ENCODE data around the gene CBX3. TPM values are rescaled to one million over a fixed set of nuclear protein-coding genes. Genes with fewer than 3 reads are reported as not detected.

The CBX3 gene
- total and polyA plus RNA-seq, 2 of the 13 experiments (the other 11 are each of a cell fraction or from before 2014, with no cell fraction given) = 53.9 to 249 TPM

DNA sequence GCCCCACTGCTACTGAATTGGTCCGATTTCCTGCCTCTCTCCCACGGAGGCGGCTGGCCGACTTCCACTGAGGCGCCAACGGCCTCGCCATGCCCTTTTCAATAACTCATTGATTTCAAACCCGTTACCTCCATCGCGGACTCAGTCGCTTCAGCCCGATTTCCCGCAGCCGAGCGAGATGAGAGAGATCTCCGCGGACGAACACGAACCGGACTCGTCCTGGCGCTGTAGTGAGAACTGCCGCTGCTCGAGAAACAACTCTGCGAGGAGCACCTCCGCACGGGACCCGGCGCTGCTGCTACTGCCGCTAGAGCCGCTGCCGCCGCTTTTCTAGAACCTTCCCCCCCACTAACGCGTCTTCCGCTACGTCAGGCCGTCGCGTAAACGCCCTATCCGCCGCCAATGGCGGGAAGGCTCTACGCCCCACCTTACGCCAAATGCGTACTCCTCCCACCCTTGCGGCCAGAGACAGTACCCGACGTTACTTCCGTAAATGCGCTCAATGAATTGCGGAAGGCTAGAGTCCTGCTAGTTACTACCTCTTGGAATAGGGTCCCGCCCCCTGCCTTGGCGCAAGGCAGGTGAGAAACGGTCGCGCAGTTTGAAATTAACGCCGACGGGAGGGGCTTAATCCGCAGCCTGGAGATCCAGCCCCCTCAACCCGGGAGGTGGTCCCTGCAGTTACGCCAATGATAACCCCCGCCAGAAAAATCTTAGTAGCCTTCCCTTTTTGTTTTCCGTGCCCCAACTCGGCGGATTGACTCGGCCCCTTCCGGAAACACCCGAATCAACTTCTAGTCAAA is 900 bp upstream of the CBX3 start, which contains the start of gene HNRNPA2B1 (continued):
- TF ChIP-seq GATAD1 (CRISPR knock-in tag; IDR thresholded peaks at IDR 0.05) (peak; percentile 76; the same call in 1 of the 2 replicates), GATA4 (IDR thresholded peaks at IDR 0.05; ENCODE audit: borderline replicate concordance, low read depth) (peak; percentile 81; the same call in 1 of the 2 replicates), MBD4 (IDR thresholded peaks at IDR 0.05; ENCODE audit: borderline replicate concordance, low read length) (no peak), ZFP1 (CRISPR knock-in tag; IDR thresholded peaks at IDR 0.05) (peak; percentile 64; the same call in 1 of the 2 replicates), CHCHD3 (CRISPR knock-in tag; IDR thresholded peaks at IDR 0.05) (no peak), POLR2A (IDR thresholded peaks at IDR 0.05; ENCODE audit: insufficient read depth in 1 of 2, low read depth in 2 of 2, low read length in 2 of 2) (peak; percentile 99 to 100), ZNF747 (CRISPR knock-in tag; IDR thresholded peaks at IDR 0.05; ENCODE audit: borderline replicate concordance) (no peak; the same call in 1 of the 2 replicates), KLF12 (CRISPR knock-in tag; IDR thresholded peaks at IDR 0.05; ENCODE audit: borderline replicate concordance) (no peak; the same call in 1 of the 2 replicates), SOX13 (IDR thresholded peaks at IDR 0.05) (no peak), SOX13 (CRISPR knock-in tag; conservative IDR thresholded peaks at IDR 0.05 in 1 of 2, IDR thresholded peaks at IDR 0.05 in 1 of 2) (no peak), SMYD3 (CRISPR knock-in tag; IDR thresholded peaks at IDR 0.05) (peak; percentile 71; the same call in 1 of the 2 replicates), ZNF431 (CRISPR knock-in tag; IDR thresholded peaks at IDR 0.05; ENCODE audit: borderline replicate concordance, low read depth) (no peak), FOXO1 (CRISPR knock-in tag; IDR thresholded peaks at IDR 0.05) (peak; percentile 67; the same call in 1 of the 2 replicates), RNF2 (conservative IDR thresholded peaks at IDR 0.05; ENCODE audit: low read depth) (no peak), BORCS8-MEF2B (CRISPR knock-in tag; IDR thresholded peaks at IDR 0.05) (peak; percentile 79), TP53 (CRISPR knock-in tag; conservative IDR thresholded peaks at IDR 0.05) (no peak), NBN (conservative IDR thresholded peaks at IDR 0.05) (no peak)
- TF ChIP-seq, protein P1, sequence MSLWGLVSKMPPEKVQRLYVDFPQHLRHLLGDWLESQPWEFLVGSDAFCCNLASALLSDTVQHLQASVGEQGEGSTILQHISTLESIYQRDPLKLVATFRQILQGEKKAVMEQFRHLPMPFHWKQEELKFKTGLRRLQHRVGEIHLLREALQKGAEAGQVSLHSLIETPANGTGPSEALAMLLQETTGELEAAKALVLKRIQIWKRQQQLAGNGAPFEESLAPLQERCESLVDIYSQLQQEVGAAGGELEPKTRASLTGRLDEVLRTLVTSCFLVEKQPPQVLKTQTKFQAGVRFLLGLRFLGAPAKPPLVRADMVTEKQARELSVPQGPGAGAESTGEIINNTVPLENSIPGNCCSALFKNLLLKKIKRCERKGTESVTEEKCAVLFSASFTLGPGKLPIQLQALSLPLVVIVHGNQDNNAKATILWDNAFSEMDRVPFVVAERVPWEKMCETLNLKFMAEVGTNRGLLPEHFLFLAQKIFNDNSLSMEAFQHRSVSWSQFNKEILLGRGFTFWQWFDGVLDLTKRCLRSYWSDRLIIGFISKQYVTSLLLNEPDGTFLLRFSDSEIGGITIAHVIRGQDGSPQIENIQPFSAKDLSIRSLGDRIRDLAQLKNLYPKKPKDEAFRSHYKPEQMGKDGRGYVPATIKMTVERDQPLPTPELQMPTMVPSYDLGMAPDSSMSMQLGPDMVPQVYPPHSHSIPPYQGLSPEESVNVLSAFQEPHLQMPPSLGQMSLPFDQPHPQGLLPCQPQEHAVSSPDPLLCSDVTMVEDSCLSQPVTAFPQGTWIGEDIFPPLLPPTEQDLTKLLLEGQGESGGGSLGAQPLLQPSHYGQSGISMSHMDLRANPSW (CRISPR knock-in tag; IDR thresholded peaks at IDR 0.05; ENCODE audit: borderline replicate concordance) = no peak
- TF ChIP-seq, protein P2, sequence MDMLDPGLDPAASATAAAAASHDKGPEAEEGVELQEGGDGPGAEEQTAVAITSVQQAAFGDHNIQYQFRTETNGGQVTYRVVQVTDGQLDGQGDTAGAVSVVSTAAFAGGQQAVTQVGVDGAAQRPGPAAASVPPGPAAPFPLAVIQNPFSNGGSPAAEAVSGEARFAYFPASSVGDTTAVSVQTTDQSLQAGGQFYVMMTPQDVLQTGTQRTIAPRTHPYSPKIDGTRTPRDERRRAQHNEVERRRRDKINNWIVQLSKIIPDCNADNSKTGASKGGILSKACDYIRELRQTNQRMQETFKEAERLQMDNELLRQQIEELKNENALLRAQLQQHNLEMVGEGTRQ (IDR thresholded peaks at IDR 0.05; ENCODE audit: low read depth, low read length) = no peak
- TF ChIP-seq, protein P2 (CRISPR knock-in tag; IDR thresholded peaks at IDR 0.05; ENCODE audit: borderline replicate concordance) = no peak; the same call in 1 of the 2 replicates
- TF ChIP-seq, protein P3, sequence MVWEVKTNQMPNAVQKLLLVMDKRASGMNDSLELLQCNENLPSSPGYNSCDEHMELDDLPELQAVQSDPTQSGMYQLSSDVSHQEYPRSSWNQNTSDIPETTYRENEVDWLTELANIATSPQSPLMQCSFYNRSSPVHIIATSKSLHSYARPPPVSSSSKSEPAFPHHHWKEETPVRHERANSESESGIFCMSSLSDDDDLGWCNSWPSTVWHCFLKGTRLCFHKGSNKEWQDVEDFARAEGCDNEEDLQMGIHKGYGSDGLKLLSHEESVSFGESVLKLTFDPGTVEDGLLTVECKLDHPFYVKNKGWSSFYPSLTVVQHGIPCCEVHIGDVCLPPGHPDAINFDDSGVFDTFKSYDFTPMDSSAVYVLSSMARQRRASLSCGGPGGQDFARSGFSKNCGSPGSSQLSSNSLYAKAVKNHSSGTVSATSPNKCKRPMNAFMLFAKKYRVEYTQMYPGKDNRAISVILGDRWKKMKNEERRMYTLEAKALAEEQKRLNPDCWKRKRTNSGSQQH (CRISPR knock-in tag; IDR thresholded peaks at IDR 0.05; ENCODE audit: low read depth) = peak; percentile 25; the same call in 1 of the 2 replicates

All from HepG2 (cell line).